Measurements from ENCODE around the gene SNX9. TPM values are rescaled to one million over a fixed set of nuclear protein-coding genes. Genes with fewer than 3 reads are reported as not detected.
A peak's percentile ranks its signal among the peaks of the same experiment; 100 is the strongest.

Gene SNX9
- total RNA-seq, 1 experiment from 2014 or later: 27.4 TPM

- no peaks in the 10 kb centered on the region for H3K9me3 ChIP-seq
- CTCF ChIA-PET: no interaction called here
- H3K27me3 ChIP-seq (replicated peaks; ENCODE audit: control insufficient read depth, insufficient read depth, low read length): no peaks in the 10 kb centered on the region
- Mint-ChIP-seq H3K4me1 (ENCODE audit: low read depth, unreplicated experiment) (peaks cover 13% of the 10 kb centered on the region), H3K27me3 (ENCODE audit: insufficient read depth, unreplicated experiment) (no peaks in the 10 kb centered on the region), H3K4me3 (ENCODE audit: unreplicated experiment) (no peak overlapping the region), H3K27ac (ENCODE audit: unreplicated experiment) (no peak overlapping the region), H3K9me3 (ENCODE audit: unreplicated experiment) (no peaks in the 10 kb centered on the region), H3K36me3 (ENCODE audit: insufficient read depth, unreplicated experiment) (peaks cover 26% of the 10 kb centered on the region)
- intact Hi-C loops (cut with micrococcal nuclease; ENCODE audit: unreplicated experiment): no loop called here
- no peak for DNase-seq
- BruUV-seq (replicated peaks): no TSS peak
- no peaks in the 10 kb centered on the region; the same call in 1 of the 2 replicates for H3K36me3 ChIP-seq (ENCODE audit: control insufficient read depth, insufficient read depth, low read length)
- no peak overlapping the region for H3K4me3 ChIP-seq (ENCODE audit: low read depth, low read length)
- TF ChIP-seq CTCF (IDR thresholded peaks at IDR 0.05; ENCODE audit: insufficient read depth in 1 of 2, low read depth in 1 of 2, low read length in 1 of 2, severe bottlenecking in 1 of 2, unreplicated experiment in 1 of 2): no peak
- POLR2A ChIA-PET: no interaction called here
- no peaks in the 10 kb centered on the region for H3K4me1 ChIP-seq
Observed at GRCh38 chr6:157887892-157888291, 64.8 kb downstream of the SNX9 start.

- no peak for TF ChIP-seq CTCF (IDR thresholded peaks at IDR 0.05; ENCODE audit: insufficient read depth in 1 of 2, low read depth in 1 of 2, low read length in 1 of 2, severe bottlenecking in 1 of 2, unreplicated experiment in 1 of 2)
- no peaks in the 10 kb centered on the region for H3K9me3 ChIP-seq
- no peaks in the 10 kb centered on the region for H3K4me1 ChIP-seq
- intact Hi-C loops (cut with micrococcal nuclease; ENCODE audit: unreplicated experiment): no loop called here
- DNase-seq: no peak
- ChIA-PET CTCF (interaction anchor here (0.7 kb wide), 1 partner anchor 553 kb away, joined by 3 read pairs; no protein-coding TSS in a partner anchor), POLR2A (no interaction called here)
- no peak overlapping the region for H3K4me3 ChIP-seq (ENCODE audit: low read depth, low read length)
- H3K9me3 Mint-ChIP-seq (ENCODE audit: unreplicated experiment): no peaks in the 10 kb centered on the region
- peak overlapping the region; percentile 8 for H3K27ac Mint-ChIP-seq (ENCODE audit: unreplicated experiment)
- no peaks in the 10 kb centered on the region for H3K36me3 ChIP-seq (ENCODE audit: control insufficient read depth, insufficient read depth, low read length)
- peaks cover 25% of the 10 kb centered on the region for H3K36me3 Mint-ChIP-seq (ENCODE audit: insufficient read depth, unreplicated experiment)
- no peaks in the 10 kb centered on the region for H3K27me3 Mint-ChIP-seq (ENCODE audit: insufficient read depth, unreplicated experiment)
- H3K4me3 Mint-ChIP-seq (ENCODE audit: unreplicated experiment): no peak overlapping the region
- H3K27me3 ChIP-seq (replicated peaks; ENCODE audit: control insufficient read depth, insufficient read depth, low read length): no peaks in the 10 kb centered on the region
- H3K4me1 Mint-ChIP-seq (ENCODE audit: low read depth, unreplicated experiment): peaks cover 13% of the 10 kb centered on the region
- BruUV-seq (replicated peaks): no TSS peak
Observed at GRCh38 chr6:157891544-157892362, 68.7 kb downstream of the SNX9 start.

DNA sequence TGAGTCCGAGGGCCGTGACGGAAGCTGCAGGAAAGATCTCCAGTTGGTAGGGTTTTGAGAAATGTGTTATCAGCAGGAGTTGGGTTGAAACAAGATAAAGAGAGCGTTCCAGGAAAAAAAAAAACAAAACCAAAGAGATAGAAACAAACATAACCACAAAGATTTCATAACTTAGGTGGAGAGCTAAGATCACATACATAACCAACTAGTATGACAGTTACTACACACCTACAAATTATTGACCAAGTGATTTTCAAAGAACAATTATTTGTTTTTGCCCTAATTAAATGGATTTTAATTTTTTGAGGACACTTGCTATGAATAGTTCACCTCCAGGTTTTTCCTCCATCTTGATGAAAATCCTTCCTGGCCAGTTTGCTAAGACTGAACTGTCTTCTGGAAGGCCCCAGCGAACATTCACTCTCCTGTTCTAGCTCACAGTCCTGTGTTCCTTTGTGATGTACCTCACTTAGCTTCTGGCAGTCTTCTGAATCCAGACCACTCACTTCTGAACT is 69.4 kb downstream of the SNX9 start:
- H3K36me3 Mint-ChIP-seq (ENCODE audit: insufficient read depth, unreplicated experiment): peaks cover 29% of the 10 kb centered on the region
- intact Hi-C loops (cut with micrococcal nuclease; ENCODE audit: unreplicated experiment): no loop called here
- POLR2A ChIA-PET: no interaction called here
- CTCF ChIA-PET: interaction anchor here (1.4 kb wide), 1 partner anchor 240 kb away, joined by 3 read pairs; no protein-coding TSS in a partner anchor
- H3K9me3 Mint-ChIP-seq (ENCODE audit: unreplicated experiment): no peaks in the 10 kb centered on the region
- Histone ChIP-seq H3K27me3 (replicated peaks; ENCODE audit: control insufficient read depth, insufficient read depth, low read length) (no peaks in the 10 kb centered on the region), H3K36me3 (ENCODE audit: control insufficient read depth, insufficient read depth, low read length) (peaks cover 2% of the 10 kb centered on the region; the same call in 1 of the 2 replicates), H3K4me1 (no peaks in the 10 kb centered on the region), H3K9me3 (no peaks in the 10 kb centered on the region), H3K4me3 (ENCODE audit: low read depth, low read length) (no peak overlapping the region)
- no peaks in the 10 kb centered on the region for H3K27me3 Mint-ChIP-seq (ENCODE audit: insufficient read depth, unreplicated experiment)
- H3K4me1 Mint-ChIP-seq (ENCODE audit: low read depth, unreplicated experiment): peaks cover 13% of the 10 kb centered on the region
- peak overlapping the region; percentile 8 for H3K27ac Mint-ChIP-seq (ENCODE audit: unreplicated experiment)
- no peak for TF ChIP-seq CTCF (IDR thresholded peaks at IDR 0.05; ENCODE audit: insufficient read depth in 1 of 2, low read depth in 1 of 2, low read length in 1 of 2, severe bottlenecking in 1 of 2, unreplicated experiment in 1 of 2)
- no peak for DNase-seq
- H3K4me3 Mint-ChIP-seq (ENCODE audit: unreplicated experiment): no peak overlapping the region
- no TSS peak for BruUV-seq (replicated peaks)

Data from Caco-2 (cell line).